Upper lobe of left lung (tissue), 4 donors: Measurements from ENCODE around the gene HTR2A.

Experiments
- CTCF ChIP-seq, 6 experiments: fragments of 450-650 bp in 4 of 6; fragments of 200-600 bp in 2 of 6; sonication (generic) in 2 of 6; IDR thresholded peaks; one replicate each; pipeline ENCODE4 v1.5.1; 2016 to 2019; ENCODE audit warnings: antibody characterized with exemption in 6 of 6
- EP300 ChIP-seq, 4 donors: sonication (generic); formaldehyde crosslinking; IDR thresholded peaks; one replicate each; pipeline ENCODE4 v1.5.1; 2017; ENCODE audit warnings: antibody characterized with exemption in 4 of 4, control low read depth in 2 of 4
- POLR2A ChIP-seq, 4 donors: fragments of 450-650 bp; IDR thresholded peaks; one replicate each; pipeline ENCODE4 v1.5.1; 2016 to 2017; ENCODE audit warnings: antibody characterized with exemption in 4 of 4, mild to moderate bottlenecking in 2 of 4
- POLR2AphosphoS5 ChIP-seq, 2 donors: sonication (generic); formaldehyde crosslinking; IDR thresholded peaks; one replicate each; pipeline ENCODE4 v1.5.1; 2017; ENCODE audit warnings: antibody characterized with exemption in 2 of 2

- TF ChIP-seq CTCF (IDR thresholded peaks at IDR 0.05) (no peak), POLR2AphosphoS5 (IDR thresholded peaks at IDR 0.05) (no peak), POLR2A (IDR thresholded peaks at IDR 0.05) (no peak), EP300 (IDR thresholded peaks at IDR 0.05) (no peak)
Observed at GRCh38 chr13:46885018-46885417, 11.8 kb downstream of the HTR2A start.
